Liver (tissue), 9 donors: ENCODE results near the gene EHD4. TPM values are rescaled to one million over a fixed set of nuclear protein-coding genes. Genes with fewer than 3 reads are reported as not detected.

ENCODE experiments used
- DNase-seq: peaks from one replicate; pipeline ENCODE4 v3.0.0-alpha.2; 2017; ENCODE audit warnings: low spot score
- H3K27ac ChIP-seq, 2 donors: one replicate each; pipeline ENCODE4 v1.7.0; 2013; ENCODE audit warnings: inconsistent platforms in 2 of 2, low read length in 2 of 2, control low read depth in 1 of 2, low read depth in 1 of 2, mild to moderate bottlenecking in 1 of 2
- H3K27me3 ChIP-seq, 4 donors: one replicate each; pipeline versions ENCODE4 v1.6.1 to v1.7.0; 2013; ENCODE audit warnings: low read length in 3 of 4, inconsistent platforms in 1 of 4, mild to moderate bottlenecking in 1 of 4, moderate library complexity in 1 of 4; ENCODE audit not compliant: control insufficient read depth in 4 of 4, insufficient read depth in 4 of 4
- H3K36me3 ChIP-seq, 4 donors: one replicate each; pipeline versions ENCODE4 v1.6.1 to v1.7.0; 2013; ENCODE audit warnings: low read length in 3 of 4, mild to moderate bottlenecking in 3 of 4, low read depth in 1 of 4, moderate library complexity in 1 of 4; ENCODE audit not compliant: control insufficient read depth in 4 of 4, insufficient read depth in 3 of 4
- H3K4me1 ChIP-seq, 4 donors: one replicate each; pipeline versions ENCODE4 v1.6.1 to v1.7.0; 2013; ENCODE audit warnings: low read length in 3 of 4, mild to moderate bottlenecking in 3 of 4, moderate library complexity in 1 of 4; ENCODE audit not compliant: control insufficient read depth in 4 of 4, insufficient read depth in 4 of 4
- H3K4me3 ChIP-seq, 3 donors: one replicate each; pipeline versions ENCODE4 v1.6.1 to v1.7.0; 2013; ENCODE audit warnings: low read length in 3 of 3, control low read depth in 1 of 3, low read depth in 1 of 3, mild to moderate bottlenecking in 1 of 3
- H3K9ac ChIP-seq, 2 donors: one replicate each; pipeline ENCODE4 v1.7.0; 2013; ENCODE audit warnings: low read length in 2 of 2, mild to moderate bottlenecking in 2 of 2, moderate library complexity in 2 of 2, control low read depth in 1 of 2, low read depth in 1 of 2
- H3K9me3 ChIP-seq, 4 donors: one replicate each; pipeline versions ENCODE4 v1.6.1 to v1.7.0; 2013; ENCODE audit warnings: low read length in 3 of 4; ENCODE audit not compliant: control insufficient read depth in 4 of 4
- EGR1 ChIP-seq, 2 donors: IDR thresholded peaks; 2 replicates each; pipeline ENCODE4 v1.6.1; 2016 to 2018; ENCODE audit warnings: antibody characterized with exemption in 2 of 2, low read depth in 2 of 2
- FOXA1 ChIP-seq: IDR thresholded peaks from 2 replicates; pipeline ENCODE4 v1.6.1; 2016; ENCODE audit warnings: antibody characterized with exemption
- FOXA2 ChIP-seq: IDR thresholded peaks from 2 replicates; pipeline ENCODE4 v1.6.1; 2016; ENCODE audit warnings: antibody characterized with exemption
- GABPA ChIP-seq, 2 donors: IDR thresholded peaks in 1 of 2; conservative IDR thresholded peaks in 1 of 2; 2 replicates each; pipeline ENCODE4 v1.6.1; 2016; ENCODE audit warnings: antibody characterized with exemption in 2 of 2, mild to moderate bottlenecking in 1 of 2, moderate library complexity in 1 of 2
- HNF4G ChIP-seq: IDR thresholded peaks from 2 replicates; pipeline ENCODE4 v1.6.1; 2016; ENCODE audit warnings: antibody characterized with exemption
- NR2F2 ChIP-seq: IDR thresholded peaks from 2 replicates; pipeline ENCODE4 v1.6.1; 2016; ENCODE audit warnings: antibody characterized with exemption
- RAD21 ChIP-seq, 2 donors: IDR thresholded peaks; 2 replicates each; pipeline ENCODE4 v1.6.1; 2016; ENCODE audit warnings: antibody characterized with exemption in 2 of 2, mild to moderate bottlenecking in 2 of 2
- RXRA ChIP-seq, 2 donors: IDR thresholded peaks; 2 replicates each; pipeline ENCODE4 v1.6.1; 2017 to 2018; ENCODE audit warnings: antibody characterized with exemption in 2 of 2, mild to moderate bottlenecking in 1 of 2
- SP1 ChIP-seq: IDR thresholded peaks from 2 replicates; pipeline ENCODE4 v1.6.1; 2018; ENCODE audit warnings: antibody characterized with exemption, mild to moderate bottlenecking
- TAF1 ChIP-seq: conservative IDR thresholded peaks from 2 replicates; pipeline ENCODE4 v1.6.1; 2016; ENCODE audit warnings: antibody characterized with exemption, mild to moderate bottlenecking
- YY1 ChIP-seq: IDR thresholded peaks from 2 replicates; pipeline ENCODE4 v1.6.1; 2016; ENCODE audit warnings: antibody characterized with exemption, mild to moderate bottlenecking
- WGBS: extraction: QIAGEN DNeasy Blood & Tissue Kit; methylation state at CpG from one replicate; pipeline ENCODE4 v1.1.7; 2013; 5-methylcytosine and 5-hydroxymethylcytosine counted together
- polyA plus RNA-seq, 2 donors: library from polyadenylated mRNA; stranded (reverse) in 1 of 2; unstranded in 1 of 2; fragments of 200-250 nt in 1 of 2; fragments of >200 nt in 1 of 2; fragmentation: Nextera tagmentation in 1 of 2; extraction: Ambion mirVana in 1 of 2; gene quantifications; one replicate each; pipeline versions ENCODE4 v1.2.1 to v1.2.3, GENCODE V29; 2013 to 2015
- total RNA-seq, 2 donors: library from RNA; depleted of rRNA; stranded (reverse); fragments of >200 nt; gene quantifications; one replicate each; pipeline ENCODE4 v1.2.3, GENCODE V29; 2014
- TF ChIP-seq, protein P1 (sequence below): IDR thresholded peaks from 2 replicates; pipeline ENCODE4 v1.6.1; 2016; ENCODE audit warnings: antibody characterized with exemption
- TF ChIP-seq, protein P2 (sequence below): IDR thresholded peaks from 2 replicates; pipeline ENCODE4 v1.6.1; 2016; ENCODE audit warnings: antibody characterized with exemption, mild to moderate bottlenecking
- TF ChIP-seq, protein P3 (sequence below): IDR thresholded peaks from 2 replicates; pipeline ENCODE4 v1.6.1; 2016; ENCODE audit warnings: antibody characterized with exemption
- TF ChIP-seq, protein P4 (sequence below): fragments of 150-350 bp; IDR thresholded peaks from 2 replicates; pipeline ENCODE4 v1.5.1; 2017; ENCODE audit warnings: improper control_type of control experiment, low read depth, low read length; ENCODE audit not compliant: missing input control
- TF ChIP-seq, protein P5 (sequence below): IDR thresholded peaks from 2 replicates; pipeline ENCODE4 v1.6.1; 2016; ENCODE audit warnings: antibody characterized with exemption
- donor health status: healthy.
- donor health status: healthy.
- donor health status: healthy.
- donor health status: healthy.
- donor health status: healthy.

EHD4 gene
- total and polyA plus RNA-seq, 4 donors = 3.3 to 10.0 (median 6.2) TPM

DNA sequence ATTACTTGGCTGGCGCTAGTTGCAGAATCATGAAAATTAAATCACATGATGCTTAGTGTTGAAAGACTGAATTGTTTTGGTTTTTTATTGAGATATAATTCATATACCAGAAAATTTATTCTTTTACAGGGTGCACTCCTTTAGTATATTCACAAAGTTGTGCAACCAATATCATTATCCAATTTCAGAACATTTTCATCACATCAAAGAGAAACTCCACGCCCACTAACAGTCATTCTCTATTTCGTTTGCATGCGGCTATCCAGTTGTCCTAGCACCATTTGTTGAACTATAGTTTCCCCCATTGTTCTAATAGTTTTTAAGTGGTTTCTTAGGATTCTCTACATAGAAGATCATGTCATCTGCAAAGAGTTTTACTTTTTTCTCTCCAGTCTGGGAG, 3.7 kb downstream of the EHD4 start:
- no peak for DNase-seq
- Histone ChIP-seq H3K9me3 (no peaks in the 10 kb centered on the region), H3K36me3 (no peaks in the 10 kb centered on the region), H3K4me3 (no peak overlapping the region), H3K9ac (no peak overlapping the region), H3K27ac (no peak overlapping the region), H3K4me1 (peaks cover 2 to 29% (median 12%) of the 10 kb centered on the region in 4 donors), H3K27me3 (no peaks in the 10 kb centered on the region)
- TF ChIP-seq HNF4G = no peak
- TF ChIP-seq GABPA (IDR thresholded peaks at IDR 0.05 in 1 of 2, conservative IDR thresholded peaks at IDR 0.05 in 1 of 2) = no peak
- no peak for TF ChIP-seq YY1
- no peak for TF ChIP-seq NR2F2
- 81% methylated on average over 4 of the region's 4 CpGs for WGBS

DNA sequence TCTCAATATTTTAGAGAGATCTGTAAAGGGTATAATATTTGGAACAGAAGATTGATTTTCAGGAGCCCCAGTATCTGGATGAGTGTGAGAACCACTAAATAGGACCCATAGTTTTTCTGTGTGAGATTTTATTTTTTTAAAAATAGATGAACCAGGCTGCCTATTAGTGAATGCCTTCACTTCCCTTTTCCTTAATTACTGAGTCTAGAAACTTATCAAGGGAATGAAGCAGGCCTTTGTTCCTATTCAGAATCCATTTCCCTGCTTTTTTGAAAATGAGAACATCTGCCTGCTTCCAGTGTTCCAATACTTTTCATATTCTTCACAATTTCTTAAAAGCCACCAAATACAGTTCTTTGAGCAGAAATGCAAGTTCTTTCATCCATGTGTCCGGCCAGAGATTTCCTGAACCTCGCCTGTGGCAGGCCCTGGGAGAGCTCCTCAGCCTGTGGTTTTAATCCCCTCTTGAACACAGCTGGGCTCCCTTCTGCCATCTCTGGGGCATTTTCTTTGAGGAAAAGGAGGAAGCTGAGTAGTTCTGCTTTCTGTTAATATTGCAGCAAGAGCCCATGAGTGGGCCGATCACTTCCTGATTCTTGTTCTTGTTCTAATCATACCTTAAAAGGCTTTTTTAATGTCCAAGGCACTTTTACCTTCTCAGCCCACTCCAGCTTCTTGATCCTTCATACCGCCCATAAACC, 4.7 kb downstream of the EHD4 start:
- 69% methylated on average over 4 of the region's 4 CpGs for WGBS
- DNase-seq = no peak
- Histone ChIP-seq H3K27ac (peak overlapping the region; percentile 40 to 43), H3K4me3 (no peak overlapping the region), H3K9me3 (no peaks in the 10 kb centered on the region), H3K4me1 (peaks cover 4 to 30% (median 11%) of the 10 kb centered on the region in 4 donors), H3K27me3 (no peaks in the 10 kb centered on the region), H3K36me3 (no peaks in the 10 kb centered on the region), H3K9ac (no peak overlapping the region)
- TF ChIP-seq EGR1 (IDR thresholded peaks at IDR 0.05; ENCODE audit: low read depth in 2 of 2) (no peak), FOXA2 (no peak), TAF1 (no peak), RXRA (IDR thresholded peaks at IDR 0.05) (no peak), HNF4G (no peak)
- TF ChIP-seq, protein P1, sequence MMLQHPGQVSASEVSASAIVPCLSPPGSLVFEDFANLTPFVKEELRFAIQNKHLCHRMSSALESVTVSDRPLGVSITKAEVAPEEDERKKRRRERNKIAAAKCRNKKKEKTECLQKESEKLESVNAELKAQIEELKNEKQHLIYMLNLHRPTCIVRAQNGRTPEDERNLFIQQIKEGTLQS = no peak
- TF ChIP-seq, protein P2, sequence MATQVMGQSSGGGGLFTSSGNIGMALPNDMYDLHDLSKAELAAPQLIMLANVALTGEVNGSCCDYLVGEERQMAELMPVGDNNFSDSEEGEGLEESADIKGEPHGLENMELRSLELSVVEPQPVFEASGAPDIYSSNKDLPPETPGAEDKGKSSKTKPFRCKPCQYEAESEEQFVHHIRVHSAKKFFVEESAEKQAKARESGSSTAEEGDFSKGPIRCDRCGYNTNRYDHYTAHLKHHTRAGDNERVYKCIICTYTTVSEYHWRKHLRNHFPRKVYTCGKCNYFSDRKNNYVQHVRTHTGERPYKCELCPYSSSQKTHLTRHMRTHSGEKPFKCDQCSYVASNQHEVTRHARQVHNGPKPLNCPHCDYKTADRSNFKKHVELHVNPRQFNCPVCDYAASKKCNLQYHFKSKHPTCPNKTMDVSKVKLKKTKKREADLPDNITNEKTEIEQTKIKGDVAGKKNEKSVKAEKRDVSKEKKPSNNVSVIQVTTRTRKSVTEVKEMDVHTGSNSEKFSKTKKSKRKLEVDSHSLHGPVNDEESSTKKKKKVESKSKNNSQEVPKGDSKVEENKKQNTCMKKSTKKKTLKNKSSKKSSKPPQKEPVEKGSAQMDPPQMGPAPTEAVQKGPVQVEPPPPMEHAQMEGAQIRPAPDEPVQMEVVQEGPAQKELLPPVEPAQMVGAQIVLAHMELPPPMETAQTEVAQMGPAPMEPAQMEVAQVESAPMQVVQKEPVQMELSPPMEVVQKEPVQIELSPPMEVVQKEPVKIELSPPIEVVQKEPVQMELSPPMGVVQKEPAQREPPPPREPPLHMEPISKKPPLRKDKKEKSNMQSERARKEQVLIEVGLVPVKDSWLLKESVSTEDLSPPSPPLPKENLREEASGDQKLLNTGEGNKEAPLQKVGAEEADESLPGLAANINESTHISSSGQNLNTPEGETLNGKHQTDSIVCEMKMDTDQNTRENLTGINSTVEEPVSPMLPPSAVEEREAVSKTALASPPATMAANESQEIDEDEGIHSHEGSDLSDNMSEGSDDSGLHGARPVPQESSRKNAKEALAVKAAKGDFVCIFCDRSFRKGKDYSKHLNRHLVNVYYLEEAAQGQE = no peak

DNA sequence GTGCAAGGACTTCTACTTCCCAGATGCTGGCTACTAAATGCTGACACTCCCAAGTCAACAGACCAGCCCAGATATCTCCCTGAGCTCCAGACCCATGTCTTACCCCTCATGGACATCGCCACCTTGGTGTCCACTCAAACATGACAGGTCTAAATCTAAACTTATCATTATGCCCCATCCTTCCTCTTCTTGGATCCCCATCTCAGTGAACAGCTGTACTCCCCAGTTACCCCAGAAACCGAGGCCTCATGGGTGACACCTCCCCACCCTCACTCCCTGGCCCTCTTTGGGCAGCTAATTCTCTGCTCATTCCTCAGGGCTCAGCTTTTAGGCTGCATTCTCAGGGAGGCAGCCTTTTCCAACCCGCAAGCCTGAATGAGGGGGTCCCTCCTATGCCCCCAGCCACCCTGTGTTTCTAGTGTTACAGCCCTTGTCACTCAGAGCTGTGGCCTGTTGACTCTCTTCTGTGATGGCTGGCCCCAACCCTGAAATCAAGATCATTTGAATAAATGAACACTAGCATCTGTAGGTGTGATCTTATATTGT, 5.4 kb downstream of the EHD4 start:
- Histone ChIP-seq H3K27ac (no peak overlapping the region), H3K9ac (no peak overlapping the region), H3K4me1 (peaks cover 6 to 33% (median 12%) of the 10 kb centered on the region in 4 donors), H3K27me3 (no peaks in the 10 kb centered on the region), H3K4me3 (no peak overlapping the region), H3K36me3 (no peaks in the 10 kb centered on the region), H3K9me3 (no peaks in the 10 kb centered on the region)
- DNase-seq = no peak
- WGBS = 93% methylated on average over 3 of the region's 3 CpGs
- TF ChIP-seq SP1 (no peak), RAD21 (IDR thresholded peaks at IDR 0.05) (no peak), TAF1 (no peak), FOXA1 (no peak), GABPA (IDR thresholded peaks at IDR 0.05 in 1 of 2, conservative IDR thresholded peaks at IDR 0.05 in 1 of 2) (no peak), NR2F2 (no peak), RXRA (IDR thresholded peaks at IDR 0.05) (no peak)
- TF ChIP-seq, protein P3, sequence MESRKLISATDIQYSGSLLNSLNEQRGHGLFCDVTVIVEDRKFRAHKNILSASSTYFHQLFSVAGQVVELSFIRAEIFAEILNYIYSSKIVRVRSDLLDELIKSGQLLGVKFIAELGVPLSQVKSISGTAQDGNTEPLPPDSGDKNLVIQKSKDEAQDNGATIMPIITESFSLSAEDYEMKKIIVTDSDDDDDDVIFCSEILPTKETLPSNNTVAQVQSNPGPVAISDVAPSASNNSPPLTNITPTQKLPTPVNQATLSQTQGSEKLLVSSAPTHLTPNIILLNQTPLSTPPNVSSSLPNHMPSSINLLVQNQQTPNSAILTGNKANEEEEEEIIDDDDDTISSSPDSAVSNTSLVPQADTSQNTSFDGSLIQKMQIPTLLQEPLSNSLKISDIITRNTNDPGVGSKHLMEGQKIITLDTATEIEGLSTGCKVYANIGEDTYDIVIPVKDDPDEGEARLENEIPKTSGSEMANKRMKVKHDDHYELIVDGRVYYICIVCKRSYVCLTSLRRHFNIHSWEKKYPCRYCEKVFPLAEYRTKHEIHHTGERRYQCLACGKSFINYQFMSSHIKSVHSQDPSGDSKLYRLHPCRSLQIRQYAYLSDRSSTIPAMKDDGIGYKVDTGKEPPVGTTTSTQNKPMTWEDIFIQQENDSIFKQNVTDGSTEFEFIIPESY = no peak
- TF ChIP-seq, protein P4, sequence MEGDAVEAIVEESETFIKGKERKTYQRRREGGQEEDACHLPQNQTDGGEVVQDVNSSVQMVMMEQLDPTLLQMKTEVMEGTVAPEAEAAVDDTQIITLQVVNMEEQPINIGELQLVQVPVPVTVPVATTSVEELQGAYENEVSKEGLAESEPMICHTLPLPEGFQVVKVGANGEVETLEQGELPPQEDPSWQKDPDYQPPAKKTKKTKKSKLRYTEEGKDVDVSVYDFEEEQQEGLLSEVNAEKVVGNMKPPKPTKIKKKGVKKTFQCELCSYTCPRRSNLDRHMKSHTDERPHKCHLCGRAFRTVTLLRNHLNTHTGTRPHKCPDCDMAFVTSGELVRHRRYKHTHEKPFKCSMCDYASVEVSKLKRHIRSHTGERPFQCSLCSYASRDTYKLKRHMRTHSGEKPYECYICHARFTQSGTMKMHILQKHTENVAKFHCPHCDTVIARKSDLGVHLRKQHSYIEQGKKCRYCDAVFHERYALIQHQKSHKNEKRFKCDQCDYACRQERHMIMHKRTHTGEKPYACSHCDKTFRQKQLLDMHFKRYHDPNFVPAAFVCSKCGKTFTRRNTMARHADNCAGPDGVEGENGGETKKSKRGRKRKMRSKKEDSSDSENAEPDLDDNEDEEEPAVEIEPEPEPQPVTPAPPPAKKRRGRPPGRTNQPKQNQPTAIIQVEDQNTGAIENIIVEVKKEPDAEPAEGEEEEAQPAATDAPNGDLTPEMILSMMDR = no peak
- TF ChIP-seq, protein P1 = no peak
- TF ChIP-seq, protein P5, sequence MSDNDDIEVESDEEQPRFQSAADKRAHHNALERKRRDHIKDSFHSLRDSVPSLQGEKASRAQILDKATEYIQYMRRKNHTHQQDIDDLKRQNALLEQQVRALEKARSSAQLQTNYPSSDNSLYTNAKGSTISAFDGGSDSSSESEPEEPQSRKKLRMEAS = no peak
